ENCODE results near the gene CAMK2N2. TPM values are rescaled to one million over a fixed set of nuclear protein-coding genes. Genes with fewer than 3 reads are reported as not detected.

Gene CAMK2N2
- total and polyA plus RNA-seq, 7 experiments from 2014 or later: not detected

GRCh38 chr3:184299488-184300377, 38.4 kb upstream of the CAMK2N2 start:
- DNase-seq: no peak
- intact Hi-C loops (cut with micrococcal nuclease): loop anchor here (1.0 to 5.0 kb wide), 20 partner anchors 15 to 1288 kb away; partner anchors contain the start of genes AP2M1 (in 2 of the 2), EEF1AKMT4 (in 2 of the 2), EIF2B5 (in 2 of the 2) and EIF4G1 (in 2 of the 2)
- H3K36me3 Mint-ChIP-seq: peaks cover 4 to 35% (median 21%) of the 10 kb centered on the region in 5 donors

GRCh38 chr3:184298759-184299487, 37.6 kb upstream of the CAMK2N2 start, which contains the start of gene PSMD2:
Gene PSMD2, plus strand, starts transcription at chr3:184299241. Its CDS starts 26 bp downstream, at chr3:184299267.
- Histone ChIP-seq H3K27ac (ENCODE audit: low read depth, low read length) (peak within 1 kb of the TSS; percentile 80), H3K27me3 (ENCODE audit: control insufficient read depth in 2 of 2, insufficient read depth in 2 of 2, low read length in 2 of 2) (no peaks in the 10 kb centered on the region), H3K36me3 (ENCODE audit: control insufficient read depth in 2 of 3, insufficient read depth in 3 of 3, low read length in 3 of 3) (peaks cover 22 to 27% (median 27%) of the 10 kb centered on the region in 3 experiments), H3K4me3 (ENCODE audit: low read length) (peak within 1 kb of the TSS; percentile 74), H3K4me1 (ENCODE audit: control insufficient read depth in 2 of 2, insufficient read depth in 2 of 2, low read length in 2 of 2) (peaks cover 12 to 15% of the 10 kb centered on the region in 2 donors), H3K9me3 (ENCODE audit: control insufficient read depth in 2 of 3, low read length in 3 of 3) (no peaks in the 10 kb centered on the region)
- ATAC-seq (peak; percentile 98), DNase-seq (peak; percentile 93 to 97 (median 96))
- intact Hi-C loops (cut with micrococcal nuclease): loop anchor here (1.0 to 5.0 kb wide), 21 partner anchors 15 to 1288 kb away; partner anchors contain the start of genes AP2M1 (in 2 of the 2), CAMK2N2 (in 2 of the 2), EEF1AKMT4 (in 2 of the 2) and EIF2B5 (in 2 of the 2)
- Mint-ChIP-seq H3K9me3 (no peaks in the 10 kb centered on the region), H3K4me1 (peaks cover 15 to 37% (median 25%) of the 10 kb centered on the region in 7 donors), H3K27me3 (peaks cover 0 to 8% (median 0%) of the 10 kb centered on the region in 5 donors), H3K4me3 (peak within 1 kb of the TSS; percentile 89 to 97 (median 94)), H3K36me3 (peaks cover under 1 to 30% (median 17%) of the 10 kb centered on the region in 5 donors), H3K27ac (peak within 1 kb of the TSS; percentile 85 to 97 (median 92))
- ChIA-PET POLR2A (interaction anchor here (0.6 to 0.8 kb wide), 3 partner anchors 35 to 404 kb away, joined by 3 to 4 read pairs (median 3); partner anchors contain the start of gene EIF2B5), CTCF (interaction anchor here (0.7 kb wide), 1 partner anchor 42 kb away, joined by 3 read pairs; no protein-coding TSS in a partner anchor)

More at GRCh38 chr3:184299488-184300377, 38.4 kb upstream of the CAMK2N2 start:
- ATAC-seq: no peak
- H3K4me3 Mint-ChIP-seq: peak overlapping the region; percentile 89 to 97 (median 94)
- peak overlapping the region; percentile 78 to 93 (median 89) for H3K27ac Mint-ChIP-seq
- no peaks in the 10 kb centered on the region for H3K9me3 Mint-ChIP-seq
- H3K27ac ChIP-seq (ENCODE audit: low read depth, low read length): peak overlapping the region; percentile 80
- H3K27me3 ChIP-seq (ENCODE audit: control insufficient read depth in 2 of 2, insufficient read depth in 2 of 2, low read length in 2 of 2): no peaks in the 10 kb centered on the region
- peaks cover 15 to 37% (median 28%) of the 10 kb centered on the region in 7 donors for H3K4me1 Mint-ChIP-seq
- H3K9me3 ChIP-seq (ENCODE audit: control insufficient read depth in 2 of 3, low read length in 3 of 3): no peaks in the 10 kb centered on the region
- H3K36me3 ChIP-seq (ENCODE audit: control insufficient read depth in 2 of 3, insufficient read depth in 3 of 3, low read length in 3 of 3): peaks cover 29 to 35% (median 35%) of the 10 kb centered on the region in 3 experiments
- H3K4me3 ChIP-seq (ENCODE audit: low read length): peak overlapping the region; percentile 63
- H3K4me1 ChIP-seq (ENCODE audit: control insufficient read depth in 2 of 2, insufficient read depth in 2 of 2, low read length in 2 of 2): peaks cover 12 to 15% of the 10 kb centered on the region in 2 donors
- H3K27me3 Mint-ChIP-seq: peaks cover 0 to 7% (median 0%) of the 10 kb centered on the region in 5 donors
- POLR2A ChIA-PET: interaction anchor here (0.6 to 2.8 kb wide), 6 partner anchors 12 to 405 kb away, joined by 3 to 7 read pairs (median 3); partner anchors contain the start of genes EEF1AKMT4 and EIF2B5
- CTCF ChIA-PET: interaction anchor here (0.7 kb wide), 1 partner anchor 41 kb away, joined by 3 read pairs; no protein-coding TSS in a partner anchor

GRCh38 chr3:184296616-184297015, 35.3 kb upstream of the CAMK2N2 start:
- peaks cover 12 to 15% of the 10 kb centered on the region in 2 donors for H3K4me1 ChIP-seq (ENCODE audit: control insufficient read depth in 2 of 2, insufficient read depth in 2 of 2, low read length in 2 of 2)
- ATAC-seq (no peak), DNase-seq (no peak)
- no peaks in the 10 kb centered on the region for H3K9me3 Mint-ChIP-seq
- H3K4me1 Mint-ChIP-seq: peaks cover 15 to 29% (median 22%) of the 10 kb centered on the region in 7 donors
- CTCF ChIA-PET: interaction anchor here (0.7 to 0.8 kb wide), 2 partner anchors 78 to 435 kb away, joined by 3 read pairs; no protein-coding TSS in a partner anchor
- no peaks in the 10 kb centered on the region for H3K27me3 ChIP-seq (ENCODE audit: control insufficient read depth in 2 of 2, insufficient read depth in 2 of 2, low read length in 2 of 2)
- no peaks in the 10 kb centered on the region for H3K9me3 ChIP-seq (ENCODE audit: control insufficient read depth in 2 of 3, low read length in 3 of 3)
- H3K27ac Mint-ChIP-seq: peak overlapping the region in 3 of 9 donors; percentile 25 to 76 (median 62)
- POLR2A ChIA-PET: no interaction called here
- peaks cover under 1 to 7% (median 5%) of the 10 kb centered on the region in 3 experiments for H3K36me3 ChIP-seq (ENCODE audit: control insufficient read depth in 2 of 3, insufficient read depth in 3 of 3, low read length in 3 of 3)
- H3K27me3 Mint-ChIP-seq: peaks cover 0 to 8% (median 0%) of the 10 kb centered on the region in 5 donors
- intact Hi-C loops (cut with micrococcal nuclease): loop anchor here in 1 of 2 donors (5.0 kb wide), 1 partner anchor 1291 kb away; the partner anchor contains the start of gene SENP2
- H3K27ac ChIP-seq (ENCODE audit: low read depth, low read length): no peak overlapping the region
- no peak overlapping the region for H3K4me3 ChIP-seq (ENCODE audit: low read length)
- H3K4me3 Mint-ChIP-seq: peak overlapping the region in 3 of 10 donors; percentile 51 to 52 (median 51)
- peaks cover 0 to 12% (median 4%) of the 10 kb centered on the region in 5 donors for H3K36me3 Mint-ChIP-seq

GRCh38 chr3:184295771-184296170, 34.4 kb upstream of the CAMK2N2 start:
- no peak for ATAC-seq
- ChIA-PET CTCF (interaction anchor here (0.5 to 0.7 kb wide), 3 partner anchors 35 to 135 kb away, joined by 3 to 5 read pairs (median 3); no protein-coding TSS in a partner anchor), POLR2A (interaction anchor here (0.6 to 0.9 kb wide), 2 partner anchors 143 to 685 kb away, joined by 3 read pairs; no protein-coding TSS in a partner anchor)
- Mint-ChIP-seq H3K9me3 (no peaks in the 10 kb centered on the region), H3K4me3 (peak overlapping the region in 1 of 10 donors; percentile 37), H3K4me1 (peaks cover 12 to 22% (median 17%) of the 10 kb centered on the region in 7 donors), H3K27ac (peak overlapping the region in 1 of 9 donors; percentile 21), H3K27me3 (peaks cover 0 to 8% (median 0%) of the 10 kb centered on the region in 5 donors), H3K36me3 (peaks cover 0 to 9% (median 0%) of the 10 kb centered on the region in 5 donors)
- intact Hi-C loops (cut with micrococcal nuclease): loop anchor here in 1 of 2 donors (5.0 kb wide), 1 partner anchor 1292 kb away; the partner anchor contains the start of gene SENP2
- Histone ChIP-seq H3K27me3 (ENCODE audit: control insufficient read depth in 2 of 2, insufficient read depth in 2 of 2, low read length in 2 of 2) (no peaks in the 10 kb centered on the region), H3K9me3 (ENCODE audit: control insufficient read depth in 2 of 3, low read length in 3 of 3) (no peaks in the 10 kb centered on the region), H3K4me3 (ENCODE audit: low read length) (no peak overlapping the region), H3K4me1 (ENCODE audit: control insufficient read depth in 2 of 2, insufficient read depth in 2 of 2, low read length in 2 of 2) (peaks cover 12 to 14% of the 10 kb centered on the region in 2 donors), H3K27ac (ENCODE audit: low read depth, low read length) (no peak overlapping the region), H3K36me3 (ENCODE audit: control insufficient read depth in 2 of 3, insufficient read depth in 3 of 3, low read length in 3 of 3) (no peaks in the 10 kb centered on the region)
- DNase-seq: no peak

- intact Hi-C loops (cut with micrococcal nuclease): no loop called here
Measured at GRCh38 chr3:184291738-184292445, 30.5 kb upstream of the CAMK2N2 start.

More at GRCh38 chr3:184291738-184292445, 30.5 kb upstream of the CAMK2N2 start:
- no peaks in the 10 kb centered on the region for H3K4me1 Mint-ChIP-seq
- H3K4me3 ChIP-seq (ENCODE audit: low read length): no peak overlapping the region
- no peak overlapping the region for H3K27ac Mint-ChIP-seq
- CTCF ChIA-PET: no interaction called here
- H3K9me3 ChIP-seq (ENCODE audit: control insufficient read depth in 2 of 3, low read length in 3 of 3): no peaks in the 10 kb centered on the region
- DNase-seq (no peak), ATAC-seq (no peak)
- no peaks in the 10 kb centered on the region for H3K9me3 Mint-ChIP-seq
- no peak overlapping the region for H3K27ac ChIP-seq (ENCODE audit: low read depth, low read length)
- H3K4me1 ChIP-seq (ENCODE audit: control insufficient read depth in 2 of 2, insufficient read depth in 2 of 2, low read length in 2 of 2): no peaks in the 10 kb centered on the region
- H3K27me3 ChIP-seq (ENCODE audit: control insufficient read depth in 2 of 2, insufficient read depth in 2 of 2, low read length in 2 of 2): no peaks in the 10 kb centered on the region
- no peaks in the 10 kb centered on the region for H3K36me3 ChIP-seq (ENCODE audit: control insufficient read depth in 2 of 3, insufficient read depth in 3 of 3, low read length in 3 of 3)
- no peak overlapping the region for H3K4me3 Mint-ChIP-seq
- H3K27me3 Mint-ChIP-seq: peaks cover 0 to 16% (median 4%) of the 10 kb centered on the region in 5 donors
- POLR2A ChIA-PET: no interaction called here
- no peaks in the 10 kb centered on the region for H3K36me3 Mint-ChIP-seq
